Measurements from ENCODE around the gene LTB4R. TPM values are rescaled to one million over a fixed set of nuclear protein-coding genes. Genes with fewer than 3 reads are reported as not detected.

LTB4R gene
- total RNA-seq, 1 donor from 2014 or later, result 0.67 TPM

- DNase-seq (ENCODE audit: low read depth), result no peak
Measured at GRCh38 chr14:24278424-24278823, 32.9 kb upstream of the LTB4R start.

GRCh38 chr14:24279301-24280186 is 31.8 kb upstream of the LTB4R start:
- peak; percentile 47 for DNase-seq (ENCODE audit: low read depth)

GRCh38 chr14:24280797-24281460 is 30.4 kb upstream of the LTB4R start:
- DNase-seq (ENCODE audit: low read depth), result no peak

GRCh38 chr14:24281636-24282035 is 29.7 kb upstream of the LTB4R start:
- no peak for DNase-seq (ENCODE audit: low read depth)

GRCh38 chr14:24282736-24283135 is 28.6 kb upstream of the LTB4R start:
- no peak for DNase-seq (ENCODE audit: low read depth)

- DNase-seq (ENCODE audit: low read depth), result no peak
Measured at GRCh38 chr14:24283796-24284460, 27.4 kb upstream of the LTB4R start.

GRCh38 chr14:24284501-24285035 is 26.7 kb upstream of the LTB4R start:
- DNase-seq (ENCODE audit: low read depth), result no peak

GRCh38 chr14:24285351-24285750 is 26.0 kb upstream of the LTB4R start:
- DNase-seq (ENCODE audit: low read depth), result no peak

GRCh38 chr14:24286996-24287395 is 24.3 kb upstream of the LTB4R start:
- no peak for DNase-seq (ENCODE audit: low read depth)

GRCh38 chr14:24289649-24290280 is 21.5 kb upstream of the LTB4R start:
- DNase-seq (ENCODE audit: low read depth), result no peak

GRCh38 chr14:24290746-24291145 is 20.6 kb upstream of the LTB4R start:
- no peak for DNase-seq (ENCODE audit: low read depth)

- no peak for DNase-seq (ENCODE audit: low read depth)
Measured at GRCh38 chr14:24291446-24292117, 19.7 kb upstream of the LTB4R start.

- no peak for DNase-seq (ENCODE audit: low read depth)
Measured at GRCh38 chr14:24292118-24292807, 19.0 kb upstream of the LTB4R start.

GRCh38 chr14:24293525-24293924 is 17.8 kb upstream of the LTB4R start:
- no peak for DNase-seq (ENCODE audit: low read depth)

GRCh38 chr14:24296341-24297157 is 14.8 kb upstream of the LTB4R start:
- DNase-seq (ENCODE audit: low read depth), result peak; percentile 89

- DNase-seq (ENCODE audit: low read depth), result no peak
Measured at GRCh38 chr14:24297190-24297964, 13.9 kb upstream of the LTB4R start.

- DNase-seq (ENCODE audit: low read depth), result peak; percentile 67
Measured at GRCh38 chr14:24298892-24299254, 12.4 kb upstream of the LTB4R start.

All from myocyte (in vitro differentiated cells).